Activated T-cell treated with anti-CD3 and anti-CD28 coated beads for 4 hours (primary cell): ENCODE results near the gene ITPR3.

Experiments
- DNase-seq: peaks from one replicate; pipeline ENCODE4 v3.0.0-alpha.2; 2020

Gene ITPR3

DNA sequence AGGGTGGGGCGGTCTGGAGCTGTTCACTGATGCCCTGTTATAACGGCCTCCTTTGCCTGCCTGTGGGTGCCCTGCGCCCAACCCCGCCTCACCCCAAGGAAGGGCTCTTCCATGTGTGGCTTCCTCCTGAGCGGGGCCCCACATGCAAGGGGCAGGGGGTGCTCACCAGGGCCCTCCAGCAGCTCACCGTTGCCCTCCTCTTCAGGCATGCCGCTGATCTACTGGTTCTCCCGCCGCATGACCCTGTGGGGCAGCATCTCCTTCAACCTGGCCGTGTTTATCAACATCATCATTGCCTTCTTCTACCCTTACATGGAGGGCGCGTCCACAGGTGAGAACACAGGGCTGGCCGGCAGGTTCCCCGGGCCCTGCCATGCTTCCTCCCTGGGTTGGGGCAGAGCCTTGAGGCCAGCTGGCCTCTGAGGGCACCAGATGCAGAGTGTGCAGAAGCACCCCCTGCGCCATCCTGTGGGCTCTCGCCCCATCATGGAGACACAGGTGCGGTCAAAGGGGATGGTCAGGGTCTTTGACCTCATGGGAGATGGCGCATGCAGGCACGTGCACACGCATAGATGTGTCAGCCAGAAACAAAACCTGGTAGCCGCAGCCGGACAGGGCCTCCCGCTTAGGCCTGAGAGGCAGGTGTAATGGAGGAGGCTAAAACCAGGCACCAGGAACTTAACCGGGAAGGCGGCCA, 67.5 kb downstream of the ITPR3 start:
- DNase-seq, result no peak

DNA sequence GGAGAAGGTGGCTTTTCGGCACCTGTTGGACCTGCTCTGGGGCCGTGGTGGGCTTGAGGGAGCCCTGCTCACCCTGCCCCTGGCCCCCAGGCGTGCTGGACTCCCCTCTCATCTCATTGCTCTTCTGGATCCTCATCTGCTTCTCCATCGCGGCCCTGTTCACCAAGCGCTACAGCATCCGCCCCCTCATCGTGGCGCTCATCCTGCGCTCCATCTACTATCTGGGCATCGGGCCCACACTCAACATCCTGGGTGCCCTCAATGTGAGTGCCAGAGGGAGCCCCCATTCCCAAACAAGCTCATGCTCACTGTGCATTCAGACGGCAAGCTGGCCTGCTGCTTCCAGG, 68.0 kb downstream of the ITPR3 start:
- DNase-seq, result no peak

DNA sequence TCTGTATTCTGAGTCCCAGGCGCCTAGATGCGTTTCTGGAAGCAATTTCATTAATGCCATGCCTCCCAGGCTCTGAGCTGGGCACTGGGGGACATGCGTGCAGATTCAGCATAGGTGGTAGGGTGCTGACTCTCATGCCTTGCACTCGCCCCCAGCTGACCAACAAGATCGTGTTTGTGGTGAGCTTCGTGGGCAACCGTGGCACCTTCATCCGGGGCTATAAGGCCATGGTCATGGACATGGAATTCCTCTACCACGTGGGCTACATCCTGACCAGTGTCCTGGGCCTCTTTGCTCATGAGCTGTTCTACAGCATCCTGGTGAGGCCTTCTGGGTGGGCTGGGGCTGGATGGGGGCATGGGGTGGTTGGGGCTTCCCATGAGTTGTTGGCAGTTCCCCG, 68.8 kb downstream of the ITPR3 start:
- DNase-seq, result no peak

DNA sequence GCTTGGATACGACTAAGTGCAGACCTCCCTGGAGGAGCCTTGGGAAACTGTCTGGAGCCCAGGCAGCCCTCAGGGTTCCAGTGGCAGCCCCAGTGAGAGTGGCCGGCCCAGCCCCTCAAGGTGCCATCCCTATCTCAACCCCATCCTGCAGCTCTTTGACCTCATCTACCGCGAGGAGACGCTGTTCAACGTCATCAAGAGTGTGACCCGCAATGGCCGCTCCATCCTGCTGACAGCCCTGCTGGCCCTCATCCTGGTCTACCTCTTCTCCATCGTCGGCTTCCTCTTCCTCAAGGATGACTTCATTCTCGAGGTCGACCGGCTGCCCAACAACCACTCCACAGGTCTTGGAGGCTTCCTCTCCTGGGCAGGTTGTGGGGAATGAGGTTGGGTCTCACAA, 69.6 kb downstream of the ITPR3 start:
- DNase-seq, result no peak

DNA sequence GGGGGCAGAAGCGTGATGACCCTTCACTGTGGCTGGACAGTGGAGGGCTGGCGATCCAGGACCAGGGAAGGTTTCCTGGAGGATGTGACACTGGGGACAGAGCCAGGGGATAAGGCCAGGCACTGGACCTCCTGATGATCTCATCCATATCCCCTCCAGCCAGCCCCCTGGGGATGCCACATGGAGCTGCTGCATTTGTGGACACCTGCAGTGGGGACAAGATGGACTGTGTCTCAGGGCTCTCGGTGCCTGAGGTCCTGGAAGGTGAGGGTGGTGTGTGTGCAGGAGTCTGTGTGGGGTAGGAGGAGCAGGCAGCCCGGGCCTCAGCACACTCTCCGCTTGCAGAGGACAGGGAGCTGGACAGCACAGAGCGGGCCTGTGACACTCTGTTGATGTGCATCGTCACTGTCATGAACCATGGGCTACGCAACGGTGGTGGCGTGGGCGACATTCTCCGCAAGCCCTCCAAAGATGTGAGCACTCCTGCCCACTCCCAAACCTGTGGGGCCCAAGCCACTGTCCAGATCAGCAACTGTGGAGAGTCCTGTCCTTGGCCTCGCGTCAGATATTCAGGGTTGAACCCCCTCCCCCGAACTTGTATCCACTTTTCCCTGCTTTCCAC, 70.4 kb downstream of the ITPR3 start:
- DNase-seq, result no peak

DNA sequence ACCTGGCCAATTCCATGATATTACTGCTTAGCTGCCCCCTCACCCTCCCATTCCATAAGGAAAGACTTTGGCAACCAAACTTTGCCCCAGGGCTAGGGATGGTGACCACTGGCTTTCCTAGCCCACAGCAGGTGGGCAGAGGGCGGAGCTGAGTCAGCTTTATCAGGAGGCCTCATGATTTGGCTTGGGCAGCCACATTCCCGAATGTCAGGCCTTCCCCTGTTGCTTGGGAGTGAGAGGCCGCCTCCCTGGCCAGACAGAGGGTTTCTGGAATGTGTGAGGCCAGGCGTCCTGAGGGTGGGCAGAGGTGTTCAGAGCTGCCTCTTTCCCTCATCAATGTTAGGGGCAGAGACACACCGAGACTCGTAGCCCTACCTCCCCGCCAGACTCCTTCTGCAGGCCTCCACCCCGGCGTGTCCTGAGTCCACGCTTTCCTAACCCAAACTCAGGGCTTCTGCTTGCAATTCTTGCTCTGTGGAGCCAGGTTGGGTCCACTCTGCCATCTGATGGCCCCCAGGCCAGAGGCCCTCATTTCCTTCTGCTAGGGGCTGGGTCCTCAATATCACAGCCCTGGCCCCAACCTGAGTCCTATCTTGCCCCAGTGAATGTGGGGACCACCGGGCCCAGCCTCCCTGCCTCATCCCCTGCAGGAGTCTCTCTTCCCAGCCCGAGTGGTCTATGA, 71.1 kb downstream of the ITPR3 start:
- no peak for DNase-seq

DNA sequence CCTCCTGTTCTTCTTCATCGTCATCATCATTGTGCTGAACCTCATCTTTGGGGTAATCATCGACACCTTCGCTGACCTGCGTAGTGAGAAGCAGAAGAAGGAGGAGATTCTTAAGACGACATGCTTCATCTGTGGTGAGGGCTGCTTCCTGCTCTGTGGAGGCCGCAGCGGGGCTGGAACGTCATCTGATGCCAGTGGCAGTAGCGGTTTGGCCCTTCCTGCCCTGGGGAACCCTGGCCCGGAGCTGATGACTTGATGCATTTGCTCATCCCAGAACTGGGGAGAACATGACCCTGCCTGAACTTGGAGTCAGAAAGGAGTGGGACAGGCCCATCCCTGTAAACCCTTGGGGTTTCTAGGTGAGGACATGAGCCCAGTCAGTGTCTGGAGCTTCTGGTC, 71.6 kb downstream of the ITPR3 start:
- DNase-seq, result peak; percentile 18

DNA sequence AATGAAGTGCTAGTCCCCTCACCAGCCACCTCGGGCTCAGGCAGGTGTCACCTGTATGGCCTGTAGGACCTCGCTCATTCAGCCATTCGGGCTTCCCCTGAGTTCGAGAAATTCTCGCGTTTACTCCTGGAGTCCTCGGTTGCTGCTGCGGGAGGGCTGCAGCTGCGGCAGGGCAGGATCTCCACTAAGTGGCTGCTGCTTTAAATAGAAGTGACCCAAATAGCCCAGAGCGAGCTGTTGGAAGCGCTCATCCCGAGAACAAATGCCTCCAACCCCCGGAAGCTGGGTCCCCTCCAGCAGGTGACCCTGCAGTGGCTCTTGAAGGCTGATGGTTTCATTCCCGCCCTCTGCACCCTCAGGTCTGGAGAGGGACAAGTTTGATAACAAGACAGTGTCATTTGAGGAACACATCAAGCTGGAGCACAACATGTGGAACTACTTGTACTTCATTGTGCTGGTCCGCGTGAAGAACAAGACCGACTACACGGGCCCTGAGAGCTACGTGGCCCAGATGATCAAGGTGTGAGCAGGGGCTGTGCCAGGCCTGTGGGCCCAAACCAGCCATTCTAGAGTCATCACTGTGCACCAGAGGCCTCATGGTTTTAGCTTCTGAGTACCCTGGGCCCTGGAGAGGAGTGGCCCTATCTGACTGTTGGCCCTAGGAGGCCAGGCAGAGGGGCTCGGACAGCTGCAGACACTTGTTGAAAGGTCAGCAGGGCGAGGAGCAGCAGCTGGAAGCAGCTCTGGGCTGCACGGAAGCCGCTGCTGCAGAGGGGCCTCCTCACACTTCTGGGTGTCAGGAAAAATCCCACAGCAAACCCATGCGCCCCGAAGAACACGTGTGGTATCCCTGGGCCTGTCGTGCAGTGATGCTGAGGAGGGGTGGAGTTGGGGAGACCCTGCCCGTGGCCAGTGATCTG, 72.3 kb downstream of the ITPR3 start:
- DNase-seq, result no peak

DNA sequence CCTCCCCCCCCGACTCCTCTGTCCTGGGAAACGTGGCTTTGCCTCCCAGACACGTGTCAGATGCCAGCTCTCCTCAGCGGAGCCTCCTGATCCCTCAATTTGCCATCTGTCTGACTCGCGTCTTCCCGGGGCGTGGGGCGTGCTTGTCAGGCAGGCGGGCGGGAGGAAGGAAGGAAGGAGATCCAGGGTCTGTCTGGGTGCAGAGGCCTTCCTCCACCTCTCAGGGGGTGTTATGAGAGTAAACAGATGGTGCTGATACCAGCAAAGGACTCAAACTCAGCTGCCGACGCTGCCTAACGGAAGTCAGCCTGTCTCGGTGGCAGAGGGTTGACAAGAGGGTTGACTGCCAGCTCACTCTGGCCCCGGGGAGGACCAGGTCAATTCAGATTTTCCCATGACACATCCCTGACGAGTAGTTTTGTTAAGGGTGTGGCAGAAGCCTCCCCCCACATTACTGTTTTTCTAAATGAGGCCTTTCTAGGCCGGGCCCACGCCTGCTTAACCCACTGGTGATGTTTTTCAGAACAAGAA, 73.3 kb downstream of the ITPR3 start:
- DNase-seq, result peak; percentile 57

DNA sequence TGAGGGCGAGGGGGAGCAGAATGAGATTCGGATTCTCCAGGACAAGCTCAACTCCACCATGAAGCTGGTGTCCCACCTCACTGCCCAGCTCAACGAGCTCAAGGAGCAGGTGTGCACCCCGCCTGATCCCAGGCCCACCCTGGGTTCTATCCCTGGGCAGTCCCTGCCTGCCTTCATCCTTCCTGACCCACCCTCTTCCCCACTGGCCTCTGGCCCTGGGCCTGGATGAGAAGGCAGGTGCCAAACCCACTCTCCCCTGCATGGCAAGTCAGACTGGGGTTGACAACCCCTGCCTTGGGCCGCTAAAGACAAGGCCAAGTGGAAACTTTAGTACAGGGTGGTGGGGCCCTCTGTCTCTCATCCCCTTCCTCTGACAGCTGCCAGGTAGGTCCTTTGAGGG, 73.9 kb downstream of the ITPR3 start:
- DNase-seq, result no peak

DNA sequence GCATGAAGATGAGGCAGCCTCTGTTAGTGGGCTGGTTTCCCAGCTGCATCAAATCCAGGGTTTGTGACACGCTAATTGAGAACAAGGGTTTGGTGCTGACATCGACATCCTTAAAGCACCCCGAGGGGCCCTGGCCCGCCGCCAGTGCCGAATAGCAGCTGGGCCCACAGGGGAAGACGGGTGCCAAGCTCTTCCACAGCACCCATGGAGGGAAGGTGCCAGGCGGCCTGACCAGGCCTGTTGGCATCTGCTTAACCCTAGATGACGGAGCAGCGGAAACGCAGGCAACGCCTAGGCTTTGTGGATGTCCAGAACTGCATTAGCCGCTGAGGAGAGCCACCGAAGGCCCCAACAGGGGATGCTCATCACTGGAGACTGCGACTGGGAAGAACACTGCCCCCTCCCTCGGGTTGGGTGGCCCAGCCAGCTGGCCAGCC, 74.3 kb downstream of the ITPR3 start:
- no peak for DNase-seq

DNA sequence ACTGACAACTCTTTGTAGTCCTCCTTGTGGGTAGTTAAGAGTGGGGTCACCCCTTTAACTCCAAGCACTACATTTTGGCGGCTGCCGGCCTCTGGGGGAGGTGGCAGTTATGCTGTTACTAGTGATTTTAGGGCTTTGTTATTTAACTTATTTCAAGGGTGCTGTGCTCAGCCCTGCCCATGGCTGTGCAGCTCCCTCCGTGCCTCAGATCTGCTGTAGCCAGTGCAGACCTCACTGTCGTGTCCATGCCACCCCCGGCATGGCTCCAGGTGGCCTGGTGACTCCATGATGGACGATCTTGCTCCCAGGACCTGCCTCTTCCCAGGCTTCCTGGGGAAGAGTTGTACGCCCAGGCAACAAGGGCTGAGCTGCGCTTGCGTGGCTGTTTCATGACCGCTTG, 75.0 kb downstream of the ITPR3 start:
- DNase-seq, result no peak

DNA sequence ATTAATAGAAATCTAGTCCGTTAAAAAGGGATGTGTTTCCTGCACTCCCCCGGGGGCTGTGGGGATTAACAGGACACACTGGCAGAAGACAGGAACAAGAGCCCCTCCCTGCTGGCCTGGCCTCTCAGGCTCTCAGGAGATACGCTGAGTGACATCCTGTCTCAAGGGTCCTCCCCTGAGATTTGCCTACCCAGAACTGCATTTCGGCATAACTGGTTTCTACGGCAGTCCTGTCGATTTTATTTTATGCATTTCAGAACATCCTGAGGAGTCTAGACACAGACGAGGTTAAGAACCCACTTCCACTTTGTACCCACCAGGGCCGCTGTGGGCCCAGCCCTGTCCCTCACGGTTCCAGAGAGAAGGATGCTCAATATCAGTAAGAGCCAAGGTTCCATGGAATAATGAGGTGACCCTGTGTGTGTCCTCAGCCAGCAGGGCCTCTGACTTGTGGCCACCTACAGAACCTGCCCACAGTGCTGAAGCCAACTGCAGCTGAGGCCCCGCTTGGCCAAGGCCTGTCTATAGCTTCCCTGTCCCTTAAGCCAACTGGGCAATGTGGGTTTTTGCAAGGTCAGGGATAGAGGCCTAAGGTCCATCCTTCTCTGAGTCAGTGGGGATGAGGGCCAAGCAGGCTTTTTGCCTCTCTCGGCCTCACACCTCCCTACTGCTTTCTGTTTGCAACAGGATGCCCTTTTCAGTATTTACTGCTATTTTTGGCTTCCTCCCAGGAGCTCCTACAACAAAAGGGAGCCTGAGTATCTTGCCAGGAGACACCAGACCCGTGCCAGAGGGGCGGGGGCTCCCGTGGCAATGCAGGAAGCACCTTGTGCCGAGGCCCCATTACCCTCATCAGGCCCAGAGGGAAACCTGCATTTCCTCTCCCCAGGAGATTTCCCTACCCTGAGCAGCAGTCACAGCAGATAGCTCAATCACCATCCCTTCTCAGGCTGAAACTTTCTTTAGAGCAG, 75.7 kb downstream of the ITPR3 start:
- no peak for DNase-seq

DNA sequence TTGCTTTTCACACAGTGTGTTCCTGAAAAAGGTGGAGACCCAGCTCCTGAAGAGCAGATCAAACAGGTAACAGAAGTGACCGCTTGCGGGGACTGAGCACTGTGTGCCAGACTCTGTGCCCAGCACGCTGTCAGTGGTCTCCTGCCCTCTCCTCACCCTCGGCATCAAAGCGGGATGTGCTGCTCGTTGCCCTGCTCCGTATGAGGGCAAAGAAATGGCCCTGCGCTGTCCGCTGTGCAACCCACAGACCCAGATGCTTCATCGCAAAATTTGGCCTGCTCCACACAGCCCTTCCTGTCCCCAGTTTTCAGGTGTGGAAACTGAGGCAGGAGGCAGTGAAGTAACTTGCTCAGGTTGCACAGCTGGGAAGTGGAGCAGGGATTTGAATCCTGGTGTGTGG, 76.7 kb downstream of the ITPR3 start:
- DNase-seq, result no peak

DNA sequence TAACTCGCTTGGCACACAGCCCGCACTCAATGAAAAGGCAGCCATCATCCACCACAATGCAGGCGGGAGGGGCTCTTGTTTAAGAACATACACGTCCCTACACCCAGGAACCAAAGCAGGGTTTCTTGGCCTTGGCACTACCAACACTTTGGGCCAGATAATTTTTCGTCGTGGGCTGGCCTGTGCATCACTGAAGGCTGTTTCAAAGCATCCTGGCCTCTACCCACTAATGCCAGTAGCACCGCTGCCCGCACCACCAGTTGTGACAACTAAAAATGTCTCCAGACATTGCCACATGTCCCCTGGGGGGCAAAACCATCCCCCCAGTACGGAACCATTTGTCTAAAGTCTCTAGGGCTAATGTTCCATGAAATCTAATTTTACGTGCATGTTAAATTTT, 77.4 kb downstream of the ITPR3 start:
- no peak for DNase-seq

DNA sequence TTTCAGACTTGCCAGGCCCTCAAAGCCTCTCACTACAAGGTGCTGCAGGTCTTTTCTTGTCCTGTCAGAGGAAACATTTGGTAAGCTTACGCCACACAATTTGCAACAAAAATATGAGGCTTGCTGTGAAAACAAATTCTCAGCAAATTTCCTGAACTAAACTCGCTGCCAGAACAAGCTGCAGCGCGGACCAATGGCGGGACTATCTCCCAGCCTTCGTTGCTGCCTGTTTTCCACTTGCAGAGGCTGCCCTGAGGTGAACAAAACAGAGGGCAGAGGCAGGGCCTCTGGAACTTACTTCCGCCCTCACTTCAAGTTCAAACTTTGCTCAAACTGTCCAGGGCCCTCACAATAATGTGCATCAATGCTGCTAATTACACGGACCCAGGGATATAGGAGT, 78.0 kb downstream of the ITPR3 start:
- DNase-seq, result no peak

DNA sequence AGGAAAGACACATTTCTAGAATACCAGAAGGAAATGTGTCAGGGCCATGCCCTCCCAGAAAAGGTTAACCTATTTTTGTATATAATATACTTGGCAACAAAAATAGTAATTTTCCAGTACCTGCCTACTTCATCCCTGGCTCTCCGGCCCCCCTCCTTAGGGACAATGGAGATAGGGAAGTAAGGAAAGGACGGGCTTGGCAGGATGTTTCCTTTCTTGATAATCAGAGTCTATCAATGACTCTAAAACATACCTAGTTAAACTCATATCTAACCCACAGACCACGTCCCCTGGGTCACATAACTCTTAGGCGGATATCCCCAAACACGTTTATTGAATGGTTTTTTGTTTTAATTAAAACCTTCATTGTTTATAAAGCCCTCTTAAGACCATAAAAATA, 78.6 kb downstream of the ITPR3 start:
- DNase-seq, result no peak

DNA sequence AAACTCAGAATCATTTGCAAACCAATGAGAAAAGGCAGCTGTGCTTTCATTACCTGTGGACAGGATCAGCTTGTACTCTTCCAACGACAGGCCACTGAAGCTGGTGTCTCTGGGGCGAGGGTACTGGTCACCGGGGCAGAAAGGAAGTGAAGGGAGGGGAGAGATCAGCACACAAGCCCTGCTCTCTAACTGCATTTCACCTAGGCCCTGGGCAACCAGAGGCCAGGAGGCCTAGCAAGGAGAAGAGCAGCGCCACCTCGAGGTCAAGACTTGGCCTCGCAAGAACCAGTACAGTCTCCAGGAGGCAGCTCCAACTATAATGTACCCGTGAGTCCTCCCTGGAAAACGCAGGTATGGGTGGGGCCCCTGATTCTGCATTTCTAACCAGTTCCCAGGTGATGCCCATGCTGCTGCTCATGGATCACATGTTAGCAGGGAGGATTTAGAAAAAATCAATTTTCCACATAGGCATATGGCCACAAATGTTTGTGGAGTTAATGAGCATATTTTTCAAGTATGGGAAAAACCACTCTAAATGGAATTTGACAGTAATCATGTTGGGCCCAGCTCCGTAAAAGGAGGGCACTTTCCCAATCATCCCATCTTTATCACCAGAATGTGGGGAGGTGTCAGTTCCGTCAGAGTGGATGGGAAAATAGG, 79.4 kb downstream of the ITPR3 start:
- DNase-seq, result peak; percentile 56

DNA sequence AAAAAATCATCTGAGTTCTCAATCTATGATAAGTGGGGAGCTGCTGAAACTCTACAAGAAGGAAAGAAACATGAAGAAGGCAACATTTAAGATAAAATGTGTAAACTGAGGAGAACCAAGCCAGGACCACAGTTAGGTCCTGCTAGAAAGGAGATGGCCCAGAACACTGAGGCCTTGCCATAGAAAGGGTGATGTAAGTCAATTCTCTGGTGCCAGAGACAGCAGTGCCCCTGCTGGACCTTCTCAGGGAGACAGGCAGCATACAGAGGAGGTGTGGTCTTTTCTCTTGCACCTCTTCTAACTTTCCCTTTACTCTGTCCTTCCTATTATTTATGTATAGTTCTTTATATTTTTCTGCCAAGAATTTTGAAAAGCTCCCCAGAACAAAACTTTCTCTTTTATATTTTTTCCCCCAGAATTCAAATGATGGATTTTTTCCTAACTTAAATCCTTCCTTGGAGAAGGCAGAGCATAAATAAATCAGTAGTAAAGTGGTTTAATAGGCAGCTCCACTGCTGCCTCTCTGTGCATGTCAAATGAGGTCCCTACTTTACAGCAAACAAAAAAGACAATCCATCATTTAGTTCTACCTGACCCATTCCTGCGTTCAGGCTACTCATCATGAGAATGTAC, 81.3 kb downstream of the ITPR3 start:
- DNase-seq, result no peak

DNA sequence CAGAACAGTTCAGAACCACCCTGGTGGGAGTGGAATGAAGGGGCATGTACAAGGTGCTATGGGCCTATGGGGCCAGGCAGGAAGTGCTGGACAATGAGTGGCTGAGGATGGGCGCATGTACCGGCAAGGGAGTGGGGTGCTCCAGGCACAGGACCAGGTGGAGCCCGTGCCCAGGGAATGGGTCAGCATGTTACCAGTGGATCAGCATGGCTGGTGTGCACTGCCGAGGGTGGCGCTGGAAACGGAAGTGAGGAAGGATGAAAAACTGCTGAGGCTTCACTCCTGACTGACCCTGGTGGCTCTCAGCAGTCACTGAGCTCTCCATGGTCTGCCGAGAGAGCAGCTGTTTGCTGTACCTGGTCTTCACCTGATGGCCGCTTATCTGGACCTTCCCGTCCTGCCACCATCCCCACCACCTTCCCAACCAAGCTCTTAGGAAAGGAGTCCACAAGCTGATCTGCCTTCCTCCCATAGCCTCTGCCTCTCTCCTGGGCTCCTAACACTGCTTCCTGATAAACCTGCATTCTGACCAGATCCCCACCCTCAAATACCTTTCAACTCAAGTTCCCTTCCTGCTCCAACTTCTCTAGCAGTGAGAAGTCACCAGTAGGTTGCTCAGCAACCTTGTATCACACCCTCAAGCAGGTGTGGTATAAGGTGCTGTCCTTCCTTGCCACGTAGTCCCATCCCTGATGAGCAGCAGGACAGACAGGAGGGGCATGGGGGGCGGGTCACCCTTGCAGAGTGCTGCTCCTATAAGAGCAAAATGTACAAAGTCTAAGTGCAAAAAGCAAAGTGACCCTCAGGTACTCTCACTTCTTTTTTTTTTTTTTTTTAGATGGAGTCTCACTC, 83.3 kb downstream of the ITPR3 start:
- DNase-seq, result no peak
